Stimulated activated memory B cell treated with anti-CD40 and anti-IgM and Interleukin-4, amounts not matched to agents 10 μg/mL and 1 μg/mL and 100 μg/mL, for 72 hours (primary cell): Measurements from ENCODE around the gene RFXANK.
"Not testable (repeated sequence)": the region's sequence is repeated elsewhere in the genome, so short reads cannot be mapped to it uniquely, and the experiment has no call there.

Source experiments
- ATAC-seq: fragments of 150-1000 bp; cut with Tn5 transposase; 2 replicates; pipeline ENCODE4 v1.10.0; 2021
- H3K27ac Mint-ChIP-seq: one replicate; pipeline ENCODE4 v1.8.0; 2022; ENCODE audit warnings: mild to moderate bottlenecking, mixed read lengths
- H3K27me3 Mint-ChIP-seq: one replicate; pipeline ENCODE4 v1.8.0; 2022; ENCODE audit warnings: mixed read lengths
- H3K36me3 Mint-ChIP-seq: one replicate; pipeline ENCODE4 v1.8.0; 2022; ENCODE audit warnings: mixed read lengths
- H3K4me1 Mint-ChIP-seq: one replicate; pipeline ENCODE4 v1.8.0; 2022; ENCODE audit warnings: mixed read lengths
- H3K4me3 Mint-ChIP-seq: one replicate; pipeline ENCODE4 v1.8.0; 2022; ENCODE audit warnings: mild to moderate bottlenecking, moderate library complexity, mixed read lengths
- H3K9me3 Mint-ChIP-seq: one replicate; pipeline ENCODE4 v1.8.0; 2022; ENCODE audit warnings: mixed read lengths

RFXANK gene

DNA sequence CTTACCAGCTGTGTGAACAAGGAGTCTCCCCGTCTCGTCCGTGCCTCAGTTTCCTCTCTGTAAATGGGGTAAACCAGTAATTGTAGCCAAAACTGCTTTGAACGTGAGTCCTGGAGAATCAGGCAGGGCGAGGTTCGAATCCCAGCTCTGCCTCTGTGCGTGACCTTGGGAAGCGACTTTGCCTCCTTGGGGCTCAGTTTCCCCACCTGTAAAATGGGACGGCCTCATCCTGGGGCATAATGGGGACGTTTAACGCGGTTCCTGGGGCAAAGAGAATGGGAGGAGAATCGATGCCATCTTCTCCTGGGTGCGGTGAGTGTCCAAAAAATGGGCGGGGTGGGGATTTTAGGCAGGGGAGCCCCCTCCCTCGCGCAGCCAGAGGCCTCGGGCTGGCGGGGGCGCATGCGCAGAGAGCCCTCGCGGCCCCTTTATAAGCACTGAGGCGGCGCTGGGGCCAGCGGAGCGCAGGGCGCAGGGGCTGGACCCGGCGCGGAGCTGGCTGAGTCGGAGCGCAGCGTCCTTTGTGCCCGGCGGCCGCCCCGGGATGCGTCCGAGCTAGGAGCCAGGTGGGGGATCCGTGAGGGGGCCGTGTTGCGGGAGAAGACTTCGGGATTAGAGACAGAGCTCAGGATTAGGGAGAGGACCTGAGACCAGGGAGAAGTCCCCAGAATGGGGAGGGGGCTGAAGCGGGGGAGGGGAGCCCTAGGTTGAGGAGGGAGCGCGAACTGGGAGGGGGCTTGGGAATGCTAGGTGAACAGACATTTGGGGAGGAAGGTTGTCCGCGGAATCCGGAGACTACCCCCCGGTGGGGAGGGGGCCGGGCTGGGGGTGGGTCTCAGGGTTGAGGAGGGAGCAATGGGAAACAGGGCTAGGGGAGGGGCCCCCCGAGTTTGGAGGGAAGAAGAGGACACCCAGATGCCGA lies 19.7 kb downstream of the RFXANK start, which contains the start of gene NCAN:
Gene NCAN, plus strand, starts transcription at position 460 of the 922 bp plus-strand sequence. CDS start 4,996 bp downstream, outside the sequence.
- peaks cover 9% of the 10 kb centered on the region for H3K9me3 Mint-ChIP-seq
- peaks cover 87% of the 10 kb centered on the region for H3K27me3 Mint-ChIP-seq
- peaks cover 31% of the 10 kb centered on the region for H3K4me1 Mint-ChIP-seq
- no peak for ATAC-seq
- H3K36me3 Mint-ChIP-seq, result no peaks in the 10 kb centered on the region
- no peak within 1 kb of the TSS for H3K27ac Mint-ChIP-seq
- H3K4me3 Mint-ChIP-seq, result no peak within 1 kb of the TSS

DNA sequence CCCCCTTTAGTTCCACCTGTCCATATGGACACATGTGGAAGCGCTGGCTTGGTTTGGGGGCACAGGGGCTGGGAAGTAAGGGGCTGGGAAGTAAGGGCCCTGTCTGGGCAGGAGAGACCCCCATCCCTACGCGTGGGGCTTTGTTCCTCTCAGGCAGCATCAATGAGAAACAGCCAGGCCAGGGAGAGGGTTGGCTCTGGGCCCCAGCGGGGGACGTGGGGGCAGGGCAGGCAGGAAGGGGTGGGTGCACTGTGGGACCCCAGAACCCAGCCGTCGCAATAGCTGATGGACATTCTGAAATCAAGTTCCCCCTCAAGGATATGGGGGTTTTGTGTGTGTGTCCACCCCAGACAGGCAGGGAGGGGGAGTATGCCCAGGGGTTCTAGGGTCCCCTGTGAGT lies 20.9 kb downstream of the RFXANK start:
- H3K9me3 Mint-ChIP-seq, result peaks cover 3% of the 10 kb centered on the region
- ATAC-seq, result no peak
- peaks cover 85% of the 10 kb centered on the region for H3K27me3 Mint-ChIP-seq
- H3K36me3 Mint-ChIP-seq, result no peaks in the 10 kb centered on the region
- H3K4me3 Mint-ChIP-seq, result no peak overlapping the region
- H3K4me1 Mint-ChIP-seq, result peaks cover 24% of the 10 kb centered on the region
- no peak overlapping the region for H3K27ac Mint-ChIP-seq

DNA sequence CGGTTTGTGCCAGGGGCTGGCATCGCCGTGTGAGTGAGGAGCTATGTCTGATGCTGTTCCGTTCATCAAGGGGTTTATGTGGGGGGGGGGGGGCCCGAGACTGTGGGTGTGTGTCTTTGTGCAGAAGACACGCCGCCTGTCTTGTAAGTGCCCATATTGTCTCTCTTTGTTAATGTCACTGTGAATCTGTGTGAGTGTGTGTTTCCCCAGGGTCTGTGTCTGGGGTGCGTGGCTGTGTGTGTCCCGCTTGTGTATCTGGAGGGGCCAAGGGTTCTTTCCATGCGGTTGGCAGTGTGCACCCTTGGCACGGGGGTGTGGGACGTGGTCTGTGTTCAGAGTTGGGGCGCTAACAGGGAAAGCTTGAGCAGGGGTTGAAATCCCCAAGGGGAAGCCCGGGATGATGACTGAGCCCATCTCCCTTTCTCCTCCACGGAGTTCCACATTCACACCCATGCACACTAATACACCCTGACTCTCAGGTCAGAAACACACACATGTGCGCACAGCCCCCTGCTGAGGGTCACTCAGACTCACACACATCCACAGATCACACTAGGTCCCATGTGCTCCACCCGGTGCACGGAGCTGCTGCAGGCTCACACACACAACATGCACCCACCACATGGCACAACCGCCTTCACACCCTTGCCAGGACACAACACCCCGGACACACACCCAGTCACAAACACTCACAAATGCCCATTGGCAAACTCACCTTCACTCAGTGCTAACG lies 21.5 kb downstream of the RFXANK start:
- Mint-ChIP-seq H3K27me3 (peaks cover 85% of the 10 kb centered on the region), H3K4me3 (no peak overlapping the region), H3K4me1 (peaks cover 23% of the 10 kb centered on the region), H3K27ac (no peak overlapping the region), H3K36me3 (no peaks in the 10 kb centered on the region), H3K9me3 (peaks cover 3% of the 10 kb centered on the region)
- no peak for ATAC-seq

GRCh38 chr19:19214159-19214490 lies 22.1 kb downstream of the RFXANK start:
- H3K36me3 Mint-ChIP-seq, result no peaks in the 10 kb centered on the region
- H3K9me3 Mint-ChIP-seq, result peaks cover 3% of the 10 kb centered on the region
- peaks cover 89% of the 10 kb centered on the region for H3K27me3 Mint-ChIP-seq
- no peak for ATAC-seq
- H3K4me3 Mint-ChIP-seq, result no peak overlapping the region
- no peak overlapping the region for H3K27ac Mint-ChIP-seq
- peaks cover 23% of the 10 kb centered on the region for H3K4me1 Mint-ChIP-seq

DNA sequence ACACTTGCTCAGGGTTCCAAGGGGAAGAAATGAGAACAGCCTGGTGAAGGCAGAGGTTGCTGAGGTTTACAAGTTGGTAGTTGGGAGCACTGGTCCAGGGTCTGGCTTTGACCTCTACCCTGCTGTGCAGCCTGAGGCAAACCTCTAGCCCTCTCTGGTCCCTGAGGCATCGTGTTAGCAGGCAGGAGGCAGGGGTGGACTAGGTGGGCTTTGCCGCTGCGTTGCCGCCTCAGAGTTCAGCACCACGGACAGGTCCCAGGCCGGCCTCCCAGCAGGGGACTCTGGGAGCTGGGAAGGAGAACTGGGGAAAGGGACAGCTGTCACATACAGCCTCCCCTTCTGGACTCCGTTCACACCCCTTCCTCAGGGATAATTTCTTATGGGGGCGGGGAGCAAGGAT lies 22.8 kb downstream of the RFXANK start:
- H3K4me1 Mint-ChIP-seq, result peaks cover 23% of the 10 kb centered on the region
- H3K36me3 Mint-ChIP-seq, result no peaks in the 10 kb centered on the region
- ATAC-seq, result no peak
- H3K27me3 Mint-ChIP-seq, result peaks cover 84% of the 10 kb centered on the region
- no peak overlapping the region for H3K27ac Mint-ChIP-seq
- no peak overlapping the region for H3K4me3 Mint-ChIP-seq
- peaks cover 3% of the 10 kb centered on the region for H3K9me3 Mint-ChIP-seq

- Mint-ChIP-seq H3K27ac (no peak overlapping the region), H3K27me3 (peaks cover 76% of the 10 kb centered on the region), H3K36me3 (no peaks in the 10 kb centered on the region), H3K4me3 (no peak overlapping the region), H3K4me1 (peaks cover 23% of the 10 kb centered on the region), H3K9me3 (peaks cover 3% of the 10 kb centered on the region)
- ATAC-seq, result no peak
Measured at GRCh38 chr19:19215792-19216191, 23.7 kb downstream of the RFXANK start.

DNA sequence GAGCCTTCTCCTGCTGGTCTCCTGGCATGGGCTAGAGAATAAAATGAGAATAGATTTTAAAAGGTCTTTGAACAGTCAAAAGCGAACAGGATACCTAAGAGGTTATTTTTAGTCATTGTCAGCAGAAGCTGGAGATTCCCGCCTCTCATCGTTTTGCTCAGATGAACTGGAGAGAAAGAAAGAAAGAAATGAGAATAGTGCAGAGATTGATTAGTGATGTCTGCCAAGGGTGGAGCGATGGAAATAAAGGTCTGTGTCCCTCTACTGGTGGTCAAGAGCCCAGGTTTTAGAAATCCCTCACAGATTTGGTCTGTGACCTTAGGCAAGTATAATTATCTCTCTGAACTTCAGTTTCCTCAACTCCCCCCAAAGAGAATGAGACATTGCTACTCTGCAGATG lies 25.0 kb downstream of the RFXANK start:
- H3K4me1 Mint-ChIP-seq, result peaks cover 23% of the 10 kb centered on the region
- peaks cover 65% of the 10 kb centered on the region for H3K27me3 Mint-ChIP-seq
- H3K27ac Mint-ChIP-seq, result no peak overlapping the region
- H3K4me3 Mint-ChIP-seq, result no peak overlapping the region
- ATAC-seq, result no peak
- H3K36me3 Mint-ChIP-seq, result no peaks in the 10 kb centered on the region
- H3K9me3 Mint-ChIP-seq, result peaks cover 3% of the 10 kb centered on the region

- H3K9me3 Mint-ChIP-seq, result peaks cover 3% of the 10 kb centered on the region
- ATAC-seq, result no peak
- H3K27me3 Mint-ChIP-seq, result peaks cover 47% of the 10 kb centered on the region
- H3K4me3 Mint-ChIP-seq, result no peak overlapping the region
- H3K36me3 Mint-ChIP-seq, result no peaks in the 10 kb centered on the region
- peaks cover 14% of the 10 kb centered on the region for H3K4me1 Mint-ChIP-seq
- no peak overlapping the region for H3K27ac Mint-ChIP-seq
Measured at GRCh38 chr19:19218911-19219310, 26.9 kb downstream of the RFXANK start.

GRCh38 chr19:19221000-19221399 lies 28.9 kb downstream of the RFXANK start:
- peaks cover 21% of the 10 kb centered on the region for H3K4me1 Mint-ChIP-seq
- peaks cover 46% of the 10 kb centered on the region for H3K27me3 Mint-ChIP-seq
- H3K27ac Mint-ChIP-seq, H3K36me3 Mint-ChIP-seq, H3K4me3 Mint-ChIP-seq, ATAC-seq, H3K9me3 Mint-ChIP-seq: not testable (repeated sequence)

DNA sequence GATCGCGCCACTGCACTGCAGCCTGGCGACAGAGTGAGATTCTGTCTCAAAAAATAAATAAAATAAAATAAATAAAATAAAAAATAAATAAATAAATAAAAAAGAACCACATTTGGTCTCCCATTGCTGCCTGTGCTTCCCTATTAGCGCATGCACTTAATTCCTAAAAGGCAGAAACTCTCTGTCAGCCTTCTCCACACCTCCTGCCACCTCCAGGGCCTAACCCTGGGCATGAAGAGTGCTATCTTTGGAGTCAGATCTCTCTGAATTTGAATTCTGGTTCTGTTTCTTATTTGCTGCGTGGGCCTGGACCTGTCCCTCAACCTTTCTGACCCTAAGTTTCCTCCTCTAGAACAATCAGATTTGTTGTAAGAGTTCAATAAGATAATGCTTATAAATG lies 31.0 kb downstream of the RFXANK start:
- no peak for ATAC-seq
- Mint-ChIP-seq H3K9me3 (no peaks in the 10 kb centered on the region), H3K36me3 (no peaks in the 10 kb centered on the region), H3K4me1 (peaks cover 14% of the 10 kb centered on the region), H3K4me3 (no peak overlapping the region), H3K27ac (no peak overlapping the region), H3K27me3 (peaks cover 49% of the 10 kb centered on the region)

GRCh38 chr19:19223636-19224035 lies 31.6 kb downstream of the RFXANK start:
- ATAC-seq, result no peak
- Mint-ChIP-seq H3K27ac (no peak overlapping the region), H3K4me1 (peaks cover 14% of the 10 kb centered on the region), H3K9me3 (no peaks in the 10 kb centered on the region), H3K36me3 (no peaks in the 10 kb centered on the region), H3K27me3 (peaks cover 54% of the 10 kb centered on the region), H3K4me3 (no peak overlapping the region)

DNA sequence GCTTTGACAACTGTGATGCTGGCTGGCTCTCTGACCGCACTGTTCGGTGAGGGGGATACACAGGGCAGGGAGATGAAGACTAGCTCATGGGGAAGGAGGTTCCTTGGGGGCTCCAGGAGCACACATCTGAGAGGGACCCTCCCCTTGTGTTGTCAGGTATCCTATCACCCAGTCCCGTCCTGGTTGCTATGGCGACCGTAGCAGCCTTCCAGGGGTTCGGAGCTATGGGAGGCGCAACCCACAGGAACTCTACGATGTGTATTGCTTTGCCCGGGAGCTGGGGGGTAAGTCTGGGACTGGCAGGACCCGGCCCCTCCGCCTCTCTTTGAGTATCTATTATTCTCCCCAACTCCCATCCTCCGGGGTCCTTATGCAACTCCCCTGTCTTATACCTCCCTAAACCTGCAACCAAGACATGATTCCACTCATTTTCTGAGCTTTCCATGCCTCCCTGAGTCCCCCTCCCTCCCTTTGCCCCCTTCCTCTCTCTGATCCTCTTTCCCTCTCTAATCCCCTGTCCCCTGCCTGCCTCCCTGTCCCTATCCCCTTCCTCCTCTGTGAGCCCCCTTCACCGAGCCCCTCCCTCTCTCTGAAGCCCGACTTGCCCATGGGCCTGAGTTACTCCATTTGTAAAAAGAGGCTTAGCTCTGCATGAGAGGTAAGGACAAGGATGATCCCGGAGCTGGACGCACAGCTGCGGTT lies 32.2 kb downstream of the RFXANK start:
- Mint-ChIP-seq H3K4me3 (peak overlapping the region; percentile 29), H3K27ac (no peak overlapping the region), H3K9me3 (no peaks in the 10 kb centered on the region), H3K27me3 (peaks cover 54% of the 10 kb centered on the region), H3K4me1 (peaks cover 14% of the 10 kb centered on the region), H3K36me3 (no peaks in the 10 kb centered on the region)
- ATAC-seq, result no peak

- Mint-ChIP-seq H3K36me3 (no peaks in the 10 kb centered on the region), H3K9me3 (no peaks in the 10 kb centered on the region), H3K27me3 (peaks cover 57% of the 10 kb centered on the region), H3K4me1 (peaks cover 14% of the 10 kb centered on the region), H3K4me3 (peak overlapping the region; percentile 69), H3K27ac (peak overlapping the region; percentile 61)
- ATAC-seq, result peak; percentile 80
Measured at GRCh38 chr19:19224852-19225494, 32.9 kb downstream of the RFXANK start.

DNA sequence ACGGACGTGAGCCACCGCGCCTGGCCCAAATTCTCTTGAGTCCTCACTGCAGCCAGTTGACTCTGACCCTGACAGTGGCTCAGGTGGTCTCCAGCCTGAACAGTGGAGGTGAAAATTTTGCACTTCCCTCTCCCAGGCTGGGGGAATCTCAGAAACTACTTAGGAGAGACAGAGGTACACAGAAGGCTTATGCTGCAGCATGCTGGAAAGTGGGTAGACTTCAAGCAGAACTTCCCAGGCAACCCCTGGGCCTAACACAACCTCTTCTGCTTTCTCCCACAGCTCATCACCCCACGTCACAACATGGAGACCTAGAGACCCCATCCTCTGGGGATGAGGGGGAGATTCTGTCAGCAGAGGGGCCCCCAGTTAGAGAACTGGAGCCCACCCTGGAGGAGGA lies 34.1 kb downstream of the RFXANK start:
- Mint-ChIP-seq H3K4me1 (peaks cover 14% of the 10 kb centered on the region), H3K27me3 (peaks cover 57% of the 10 kb centered on the region), H3K27ac (no peak overlapping the region), H3K9me3 (no peaks in the 10 kb centered on the region), H3K4me3 (no peak overlapping the region), H3K36me3 (no peaks in the 10 kb centered on the region)
- ATAC-seq, result no peak

GRCh38 chr19:19226663-19227062 lies 34.6 kb downstream of the RFXANK start:
- Mint-ChIP-seq H3K36me3 (no peaks in the 10 kb centered on the region), H3K4me1 (peaks cover 14% of the 10 kb centered on the region), H3K9me3 (no peaks in the 10 kb centered on the region), H3K27me3 (peaks cover 60% of the 10 kb centered on the region), H3K4me3 (no peak overlapping the region), H3K27ac (no peak overlapping the region)
- ATAC-seq, result no peak
